HEK293 (cell line): ENCODE results near the gene ITGA2.
"Not testable (repeated sequence)": the region's sequence is repeated elsewhere in the genome, so short reads cannot be mapped to it uniquely, and the experiment has no call there.

ENCODE experiments used
- CTCF ChIP-seq: fragments of 450-650 bp; formaldehyde crosslinking; IDR thresholded peaks from 2 replicates; pipeline ENCODE4 v1.5.1; 2016; ENCODE audit warnings: missing biosample characterization, missing genetic modification characterization
- INSM2 ChIP-seq: fragments of 450-650 bp; formaldehyde crosslinking; IDR thresholded peaks from 2 replicates; pipeline ENCODE4 v1.5.1; 2016; ENCODE audit warnings: missing biosample characterization, missing genetic modification characterization
- PRDM10 ChIP-seq: fragments of 450-650 bp; formaldehyde crosslinking; IDR thresholded peaks from 2 replicates; pipeline ENCODE4 v1.5.1; 2016; ENCODE audit warnings: missing biosample characterization, missing genetic modification characterization
- ZFP69B ChIP-seq: fragments of 450-650 bp; formaldehyde crosslinking; IDR thresholded peaks from 2 replicates; pipeline ENCODE4 v1.5.1; 2016; ENCODE audit warnings: missing biosample characterization, missing genetic modification characterization
- ZNF140 ChIP-seq: fragments of 450-650 bp; formaldehyde crosslinking; IDR thresholded peaks from 2 replicates; pipeline ENCODE4 v1.5.1; 2016; ENCODE audit warnings: missing biosample characterization, missing genetic modification characterization
- ZNF449 ChIP-seq: fragments of 450-650 bp; formaldehyde crosslinking; IDR thresholded peaks from 2 replicates; pipeline ENCODE4 v1.5.1; 2017; ENCODE audit warnings: missing biosample characterization, mild to moderate bottlenecking, missing genetic modification characterization, moderate library complexity

GRCh38 chr5:52976157-52976556, 13.0 kb upstream of the ITGA2 start:
- not testable (repeated sequence) for TF ChIP-seq PRDM10; ZNF140; CTCF; ZNF449 (tag by site-specific recombination); INSM2; ZFP69B
